Breast epithelium (tissue), 3 donors: Measurements from ENCODE around the gene MYRF.

Source experiments
- POLR2A ChIP-seq: fragments of 450-650 bp; IDR thresholded peaks from one replicate; pipeline ENCODE4 v1.6.1; 2016; ENCODE audit warnings: antibody characterized with exemption, mild to moderate bottlenecking, moderate library complexity
- POLR2AphosphoS5 ChIP-seq, 3 donors: sonication (generic); formaldehyde crosslinking; IDR thresholded peaks; one replicate each; pipeline ENCODE4 v1.6.1; 2017; ENCODE audit warnings: antibody characterized with exemption in 3 of 3
- TF ChIP-seq, protein P1 (sequence below), 3 donors: fragments of 450-650 bp; IDR thresholded peaks; one replicate each; pipeline ENCODE4 v1.5.1; 2016 to 2017; ENCODE audit warnings: antibody characterized with exemption in 3 of 3, mild to moderate bottlenecking in 3 of 3, moderate library complexity in 3 of 3

DNA sequence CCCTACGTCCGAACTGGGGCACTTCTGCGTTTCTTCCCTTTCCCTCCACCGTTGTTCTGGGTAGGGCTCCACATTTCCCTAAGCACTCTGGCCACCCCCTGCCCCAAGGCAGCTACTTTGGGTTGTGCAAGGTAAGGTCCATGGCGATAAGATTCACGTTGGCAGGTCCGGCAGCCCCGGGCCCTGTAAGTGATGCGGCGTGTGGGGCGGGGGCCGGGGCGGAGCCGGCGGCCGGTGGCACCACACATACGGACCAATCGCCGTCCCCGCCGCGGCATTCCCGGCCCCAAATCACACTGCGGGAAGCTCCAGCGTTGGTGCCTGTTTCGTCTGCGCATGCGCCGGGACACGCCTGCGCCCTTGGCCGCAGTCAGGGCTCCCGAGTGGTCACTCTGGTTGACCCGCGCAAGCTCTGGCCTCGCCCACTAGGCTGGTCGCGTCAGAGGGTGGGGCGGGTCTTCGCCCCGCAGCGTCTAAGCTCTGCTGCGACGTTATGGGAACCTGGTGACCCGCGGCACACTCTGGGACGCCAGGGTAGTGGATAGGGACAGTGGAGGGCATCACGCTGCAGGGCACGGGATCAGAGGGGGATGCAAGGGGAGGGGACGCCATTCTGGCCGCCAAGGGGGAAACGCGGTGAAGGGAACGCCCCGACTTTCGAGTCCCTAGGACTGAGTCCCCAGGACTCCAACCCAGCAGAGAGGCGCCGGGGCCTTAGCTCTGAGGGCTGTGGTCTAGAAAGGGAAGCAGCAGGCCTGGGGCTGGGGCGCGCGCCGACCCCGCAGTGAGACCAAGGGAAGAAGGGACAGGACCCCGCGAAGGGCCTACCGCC, 62.7 kb downstream of the MYRF start:
- TF ChIP-seq, protein P1, sequence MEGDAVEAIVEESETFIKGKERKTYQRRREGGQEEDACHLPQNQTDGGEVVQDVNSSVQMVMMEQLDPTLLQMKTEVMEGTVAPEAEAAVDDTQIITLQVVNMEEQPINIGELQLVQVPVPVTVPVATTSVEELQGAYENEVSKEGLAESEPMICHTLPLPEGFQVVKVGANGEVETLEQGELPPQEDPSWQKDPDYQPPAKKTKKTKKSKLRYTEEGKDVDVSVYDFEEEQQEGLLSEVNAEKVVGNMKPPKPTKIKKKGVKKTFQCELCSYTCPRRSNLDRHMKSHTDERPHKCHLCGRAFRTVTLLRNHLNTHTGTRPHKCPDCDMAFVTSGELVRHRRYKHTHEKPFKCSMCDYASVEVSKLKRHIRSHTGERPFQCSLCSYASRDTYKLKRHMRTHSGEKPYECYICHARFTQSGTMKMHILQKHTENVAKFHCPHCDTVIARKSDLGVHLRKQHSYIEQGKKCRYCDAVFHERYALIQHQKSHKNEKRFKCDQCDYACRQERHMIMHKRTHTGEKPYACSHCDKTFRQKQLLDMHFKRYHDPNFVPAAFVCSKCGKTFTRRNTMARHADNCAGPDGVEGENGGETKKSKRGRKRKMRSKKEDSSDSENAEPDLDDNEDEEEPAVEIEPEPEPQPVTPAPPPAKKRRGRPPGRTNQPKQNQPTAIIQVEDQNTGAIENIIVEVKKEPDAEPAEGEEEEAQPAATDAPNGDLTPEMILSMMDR (IDR thresholded peaks at IDR 0.05) = no peak
- TF ChIP-seq POLR2AphosphoS5 (IDR thresholded peaks at IDR 0.05) = peak; percentile 73 to 90 (median 89)
- peak; percentile 87 for TF ChIP-seq POLR2A
